PC-9 (cell line): ENCODE data around the gene MGARP. TPM values are rescaled to one million over a fixed set of nuclear protein-coding genes. Genes with fewer than 3 reads are reported as not detected.
A peak's percentile ranks its signal among the peaks of the same experiment; 100 is the strongest.
"Not testable (repeated sequence)": the region's sequence is repeated elsewhere in the genome, so short reads cannot be mapped to it uniquely, and the experiment has no call there.

Experiments
- Bru-seq: library from RNA; stranded (reverse); fragments of 400-500 nt; gene quantifications from one replicate; lab custom pipeline; 2021; lab: Mats Ljungman, UMichigan
- BruChase-seq, 2 experiments: library from RNA; stranded (reverse); fragments of 400-500 nt; gene quantifications; one replicate each; lab custom pipeline; 2021; lab: Mats Ljungman, UMichigan
- BruUV-seq: library from RNA; stranded (reverse); fragments of 400-500 nt; replicated peaks from 2 replicates; lab custom pipeline; 2021; lab: Mats Ljungman, UMichigan
- CTCF ChIA-PET: fragments of 300-600 bp; sonication (Branson Sonifier 250); formaldehyde crosslinking; loops from one replicate; lab custom pipeline; 2022; ENCODE audit warnings: antibody characterized with exemption; lab: Charles Lee
- POLR2A ChIA-PET: fragments of 300-600 bp; sonication (Branson Sonifier 250); formaldehyde crosslinking; loops from one replicate; lab custom pipeline; 2022; ENCODE audit warnings: antibody characterized with exemption; ENCODE audit not compliant: unreplicated experiment; lab: Charles Lee
- DNase-seq, 2 experiments: peaks; one replicate each; pipeline versions ENCODE4 v3.0.0 to v3.0.0-alpha.2; 2015 to 2022; ENCODE audit warnings: mixed read lengths in 1 of 2
- H2AFZ ChIP-seq: fragments of 200-600 bp; sonication (generic); 2 replicates; pipeline ENCODE4 v1.8.1; 2017; ENCODE audit warnings: antibody characterized with exemption
- H3F3A ChIP-seq: fragments of 200-600 bp; sonication (generic); 2 replicates; pipeline ENCODE4 v1.8.1; 2017; ENCODE audit warnings: antibody characterized with exemption, mild to moderate bottlenecking, low read depth; ENCODE audit not compliant: insufficient read depth
- H3K27ac ChIP-seq: fragments of 200-600 bp; sonication (generic); 2 replicates; pipeline ENCODE4 v1.6.1; 2016; ENCODE audit warnings: mixed run types
- H3K27me3 ChIP-seq: fragments of 200-600 bp; sonication (generic); 2 replicates; pipeline ENCODE4 v1.6.1; 2016; ENCODE audit warnings: low read depth, mixed run types; ENCODE audit not compliant: insufficient read depth
- H3K36me3 ChIP-seq: fragments of 200-600 bp; sonication (generic); 2 replicates; pipeline ENCODE4 v1.6.1; 2016; ENCODE audit warnings: low read depth, mixed run types
- H3K4me1 ChIP-seq: fragments of 200-600 bp; sonication (generic); replicated peaks from 2 replicates; pipeline ENCODE4 v1.6.1; 2016; ENCODE audit warnings: mixed run types; ENCODE audit not compliant: insufficient read depth
- H3K4me2 ChIP-seq: fragments of 200-600 bp; sonication (generic); 2 replicates; pipeline ENCODE4 v1.6.1; 2017; ENCODE audit warnings: mixed run types
- H3K4me3 ChIP-seq: fragments of 200-600 bp; sonication (generic); 2 replicates; pipeline ENCODE4 v1.6.1; 2016; ENCODE audit warnings: mixed run types
- H3K79me2 ChIP-seq: fragments of 200-600 bp; sonication (generic); 2 replicates; pipeline ENCODE4 v1.6.1; 2017; ENCODE audit warnings: low read depth, mixed run types
- H3K9me2 ChIP-seq: fragments of 200-600 bp; sonication (generic); 2 replicates; pipeline ENCODE4 v1.8.1; 2017; ENCODE audit warnings: mild to moderate bottlenecking; ENCODE audit not compliant: insufficient read depth
- H3K9me3 ChIP-seq: fragments of 200-600 bp; sonication (generic); 2 replicates; pipeline ENCODE4 v1.8.1; 2016; ENCODE audit warnings: low read depth; ENCODE audit not compliant: insufficient read depth
- H4K20me1 ChIP-seq: fragments of 200-600 bp; sonication (generic); 2 replicates; pipeline ENCODE4 v1.8.1; 2017; ENCODE audit not compliant: insufficient read depth
- EZH2 ChIP-seq: fragments of 200-600 bp; sonication (generic); IDR thresholded peaks from 2 replicates; pipeline ENCODE4 v1.8.0; 2017; ENCODE audit warnings: antibody characterized with exemption, low read depth
- intact Hi-C: fragments of 100-400 bp; cut with micrococcal nuclease; formaldehyde crosslinking; loops from one replicate; pipeline ENCODE4 v1.10.0; 2022; ENCODE audit not compliant: unreplicated experiment
- long read RNA-seq: library from polyadenylated mRNA; stranded (forward); transcript quantifications from one replicate; pipeline ENCODE4 v2.0.0, GENCODE V29; 2022
- total RNA-seq: library from RNA; stranded (reverse); gene quantifications from 2 replicates; pipeline ENCODE4 v1.2.3, GENCODE V29; 2021
- TF ChIP-seq, protein P1 (sequence below): fragments of 200-600 bp; sonication (generic); conservative IDR thresholded peaks from 2 replicates; pipeline ENCODE4 v1.6.1; 2017; ENCODE audit warnings: mixed run types, antibody characterized with exemption, mild to moderate bottlenecking, moderate library complexity

Gene MGARP
- total RNA-seq, result 0.40 TPM in 1 of 2 replicates, not detected in the other
- Bru-seq, nascent RNA, result percentile 21 among the genes with signal in this experiment
- BruChase-seq, experiment 1, labeled RNA remaining after a 2-hour chase, result percentile 28 among the genes with signal in this experiment
- percentile 20 among the genes with signal in this experiment for BruChase-seq, experiment 2, labeled RNA remaining after a 6-hour chase
- long read RNA-seq, result 0 reads

DNA sequence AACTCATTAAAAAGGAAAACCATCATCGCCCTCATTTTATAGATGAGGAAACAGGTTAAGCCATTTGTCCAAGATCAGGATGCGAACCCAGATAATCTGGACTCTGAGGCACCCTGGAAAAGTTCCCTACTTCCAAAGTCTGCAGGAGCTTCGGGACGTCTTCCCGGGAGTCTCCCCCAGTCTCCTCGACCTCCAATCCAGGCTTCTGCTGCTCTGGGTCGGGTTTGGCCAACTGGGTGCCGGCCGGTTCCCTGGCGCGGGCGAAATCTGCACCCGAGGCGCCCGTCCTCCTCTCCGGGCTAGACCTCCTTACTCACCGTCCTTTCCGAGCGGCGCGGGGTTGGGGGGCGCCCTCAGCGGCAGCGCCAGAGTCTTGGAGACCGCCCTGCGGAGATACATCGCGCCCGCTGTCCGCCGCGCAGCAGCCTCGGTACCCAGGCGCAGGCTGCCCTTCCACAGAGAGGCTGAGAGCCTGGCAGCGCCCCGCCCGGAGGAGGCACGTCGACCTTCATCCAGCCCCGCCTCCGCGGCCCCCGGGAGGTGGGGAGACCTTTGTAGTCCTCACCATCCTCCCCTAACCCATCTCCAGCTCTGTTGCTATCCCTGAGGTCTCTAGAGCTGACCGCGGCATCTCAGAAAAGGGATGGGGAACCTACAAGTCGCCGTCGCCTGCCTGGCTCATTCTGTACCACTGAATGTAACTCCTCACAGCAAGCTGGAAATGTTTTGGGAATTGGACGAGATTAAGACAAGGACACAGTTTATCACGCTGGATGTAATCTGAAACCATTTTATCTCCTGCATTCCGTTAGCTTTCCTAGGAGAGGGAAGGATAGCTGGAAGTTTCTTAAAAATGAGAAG lies at the start of gene MGARP:
TSS of gene MGARP (minus strand) at position 466 of the 861 bp plus-strand sequence. CDS start at position 399, 67 bp downstream.
- no peaks in the 10 kb centered on the region for H3K27me3 ChIP-seq
- no peak within 1 kb of the TSS for H3K4me3 ChIP-seq
- intact Hi-C loops, result no loop called here
- no peaks in the 10 kb centered on the region for H3K9me3 ChIP-seq
- no peak within 1 kb of the TSS for H3K27ac ChIP-seq
- H4K20me1 ChIP-seq, result no peaks in the 10 kb centered on the region
- TF ChIP-seq, protein P1, sequence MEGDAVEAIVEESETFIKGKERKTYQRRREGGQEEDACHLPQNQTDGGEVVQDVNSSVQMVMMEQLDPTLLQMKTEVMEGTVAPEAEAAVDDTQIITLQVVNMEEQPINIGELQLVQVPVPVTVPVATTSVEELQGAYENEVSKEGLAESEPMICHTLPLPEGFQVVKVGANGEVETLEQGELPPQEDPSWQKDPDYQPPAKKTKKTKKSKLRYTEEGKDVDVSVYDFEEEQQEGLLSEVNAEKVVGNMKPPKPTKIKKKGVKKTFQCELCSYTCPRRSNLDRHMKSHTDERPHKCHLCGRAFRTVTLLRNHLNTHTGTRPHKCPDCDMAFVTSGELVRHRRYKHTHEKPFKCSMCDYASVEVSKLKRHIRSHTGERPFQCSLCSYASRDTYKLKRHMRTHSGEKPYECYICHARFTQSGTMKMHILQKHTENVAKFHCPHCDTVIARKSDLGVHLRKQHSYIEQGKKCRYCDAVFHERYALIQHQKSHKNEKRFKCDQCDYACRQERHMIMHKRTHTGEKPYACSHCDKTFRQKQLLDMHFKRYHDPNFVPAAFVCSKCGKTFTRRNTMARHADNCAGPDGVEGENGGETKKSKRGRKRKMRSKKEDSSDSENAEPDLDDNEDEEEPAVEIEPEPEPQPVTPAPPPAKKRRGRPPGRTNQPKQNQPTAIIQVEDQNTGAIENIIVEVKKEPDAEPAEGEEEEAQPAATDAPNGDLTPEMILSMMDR, result no peak
- no peak for TF ChIP-seq EZH2
- no peak within 1 kb of the TSS for H2AFZ ChIP-seq
- BruUV-seq, result no TSS peak
- no peaks in the 10 kb centered on the region for H3K9me2 ChIP-seq
- DNase-seq, result no peak
- H3K4me2 ChIP-seq, result no peak within 1 kb of the TSS
- no peaks in the 10 kb centered on the region for H3F3A ChIP-seq
- no peaks in the 10 kb centered on the region for H3K36me3 ChIP-seq
- POLR2A ChIA-PET, result interaction anchor here (0.7 kb wide), 1 partner anchor 20 kb away, joined by 4 read pairs; no protein-coding TSS in a partner anchor
- CTCF ChIA-PET, result no interaction called here
- H3K79me2 ChIP-seq, result no peaks in the 10 kb centered on the region
- no peaks in the 10 kb centered on the region for H3K4me1 ChIP-seq

DNA sequence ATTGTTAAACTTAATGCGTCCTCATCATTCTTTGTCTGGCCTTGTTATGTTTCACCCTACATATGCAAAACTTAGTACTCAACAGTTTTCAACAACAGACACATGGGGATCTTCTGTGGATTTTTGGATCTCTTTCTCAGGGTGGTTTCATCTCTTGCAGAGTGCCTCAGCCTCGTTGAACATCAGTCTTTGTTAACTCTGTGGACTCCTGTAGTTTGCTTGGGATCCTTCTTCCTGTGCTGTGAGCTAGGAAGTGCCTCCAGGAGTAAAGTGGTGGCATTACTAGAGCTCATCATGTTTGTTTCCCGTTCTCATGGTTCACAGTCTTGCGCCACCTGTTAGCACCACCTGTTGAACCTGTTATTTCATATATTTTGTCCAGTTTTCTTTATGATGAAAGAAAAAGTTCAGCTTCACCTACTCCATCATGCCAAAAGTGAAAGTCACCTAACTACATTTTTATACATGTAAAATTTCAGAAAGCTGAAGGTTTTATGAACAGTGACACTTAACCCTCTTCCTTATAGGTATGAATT lies 49.7 kb upstream of the MGARP start:
- DNase-seq, result peak in 1 of 2 experiments; percentile 58
- intact Hi-C loops, result no loop called here
- no peaks in the 10 kb centered on the region for H3K27me3 ChIP-seq
- H3K9me3 ChIP-seq, result no peaks in the 10 kb centered on the region
- peaks cover 99% of the 10 kb centered on the region for H3K79me2 ChIP-seq
- H3K36me3 ChIP-seq, result no peaks in the 10 kb centered on the region; the same call in 1 of the 2 replicates
- no peaks in the 10 kb centered on the region for H3F3A ChIP-seq
- no peak overlapping the region for H2AFZ ChIP-seq
- H3K4me1 ChIP-seq, result peaks cover 18% of the 10 kb centered on the region; the same call in 1 of the 2 replicates
- no peak overlapping the region for H3K4me2 ChIP-seq
- no peak overlapping the region for H3K4me3 ChIP-seq
- TF ChIP-seq EZH2, result no peak
- TF ChIP-seq, protein P1, result no peak
- peak overlapping the region; percentile 52; the same call in 1 of the 2 replicates for H3K27ac ChIP-seq
- H4K20me1 ChIP-seq, result peaks cover 33% of the 10 kb centered on the region
- H3K9me2 ChIP-seq, result no peaks in the 10 kb centered on the region
- BruUV-seq, result no TSS peak
- POLR2A ChIA-PET, result no interaction called here
- CTCF ChIA-PET, result interaction anchor here (0.6 kb wide), 1 partner anchor 9 kb away, joined by 6 read pairs; no protein-coding TSS in a partner anchor

DNA sequence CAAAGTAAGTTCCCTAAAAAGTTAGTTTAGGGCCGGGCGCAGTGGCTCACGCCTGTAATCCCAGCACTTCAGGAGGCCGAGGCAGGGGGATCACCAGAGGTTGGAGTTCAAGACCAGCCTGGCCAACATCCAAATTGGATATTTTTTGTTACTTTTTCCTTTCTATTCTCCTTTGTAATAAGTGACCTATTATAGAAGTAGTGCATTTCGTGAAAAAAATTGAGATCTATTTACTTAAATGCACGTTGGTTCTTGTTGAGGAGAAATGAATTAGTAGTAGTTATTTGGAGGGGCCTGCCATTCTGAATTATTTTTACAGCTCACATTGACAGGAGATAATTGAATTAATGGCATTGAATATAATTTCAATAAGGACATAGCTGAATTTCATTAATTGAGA lies 44.6 kb upstream of the MGARP start:
- H2AFZ ChIP-seq, result no peak overlapping the region
- DNase-seq, result no peak
- intact Hi-C loops, result no loop called here
- peaks cover 7% of the 10 kb centered on the region for H3F3A ChIP-seq
- no peak for TF ChIP-seq EZH2
- TF ChIP-seq, protein P1, result no peak
- no peaks in the 10 kb centered on the region for H3K9me3 ChIP-seq
- BruUV-seq, result no TSS peak
- H3K27me3 ChIP-seq, result no peaks in the 10 kb centered on the region
- peaks cover 100% of the 10 kb centered on the region for H3K79me2 ChIP-seq
- no peak overlapping the region for H3K27ac ChIP-seq
- no peaks in the 10 kb centered on the region for H3K36me3 ChIP-seq
- H3K4me1 ChIP-seq, result peaks cover 3% of the 10 kb centered on the region; the same call in 1 of the 2 replicates
- ChIA-PET POLR2A (no interaction called here), CTCF (no interaction called here)
- no peak overlapping the region for H3K4me3 ChIP-seq
- H3K9me2 ChIP-seq, result no peaks in the 10 kb centered on the region
- H3K4me2 ChIP-seq, result no peak overlapping the region
- H4K20me1 ChIP-seq, result peaks cover 42% of the 10 kb centered on the region

DNA sequence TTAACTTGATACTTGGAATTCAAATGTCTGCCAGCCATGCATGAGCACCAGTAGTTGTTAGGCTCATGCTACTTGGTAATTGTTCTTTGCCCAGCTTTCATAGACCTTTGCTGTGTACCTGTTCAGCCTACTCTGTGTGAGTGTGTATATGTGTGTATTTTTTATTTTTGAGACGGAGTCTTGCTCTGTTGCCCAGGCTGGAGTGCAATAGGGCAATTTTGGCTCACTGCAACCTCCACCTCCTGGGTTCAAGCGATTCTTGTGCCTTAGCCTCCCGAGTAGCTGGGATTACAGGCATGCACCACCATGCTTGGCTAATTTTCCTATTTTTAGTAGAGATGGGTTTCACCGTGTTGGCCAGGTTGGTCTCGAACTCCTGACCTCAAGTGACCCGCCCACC lies 42.5 kb upstream of the MGARP start:
- H2AFZ ChIP-seq, BruUV-seq, H3F3A ChIP-seq, H3K36me3 ChIP-seq, DNase-seq, H3K9me2 ChIP-seq, H3K4me3 ChIP-seq, intact Hi-C loops, H3K27me3 ChIP-seq, H3K9me3 ChIP-seq, POLR2A ChIA-PET, H3K4me2 ChIP-seq, H3K4me1 ChIP-seq, H3K27ac ChIP-seq: not testable (repeated sequence)
- peaks cover 100% of the 10 kb centered on the region for H3K79me2 ChIP-seq
- CTCF ChIA-PET, result interaction anchor here (0.6 kb wide), 1 partner anchor 62 kb away, joined by 3 read pairs; no protein-coding TSS in a partner anchor
- peaks cover 50% of the 10 kb centered on the region for H4K20me1 ChIP-seq
